GM12878 (cell line): Measurements from ENCODE around the gene RPL21. TPM values are rescaled to one million over a fixed set of nuclear protein-coding genes. Genes with fewer than 3 reads are reported as not detected.

Experiments
- ATAC-seq: fragments of 200-7000 bp; cut with Tn5 transposase; 3 replicates; pipeline ENCODE4 v1.9.1; 2020; ENCODE audit warnings: mild to moderate bottlenecking, moderate library complexity
- BruUV-seq: library from RNA; stranded (reverse); fragments of 400-500 nt; replicated peaks from 2 replicates; lab custom pipeline; 2021; lab: Mats Ljungman, UMichigan
- CTCF ChIA-PET: fragments of 300-600 bp; sonication (Branson Sonifier 250); formaldehyde crosslinking; extraction: SDS; loops from one replicate; lab custom pipeline; 2021; ENCODE audit warnings: inconsistent platforms; lab: Yijun Ruan, JAX
- POLR2A ChIA-PET: fragments of 350-600 bp; formaldehyde crosslinking; extraction: SDS; loops from one replicate; lab custom pipeline; 2021; ENCODE audit warnings: inconsistent platforms; lab: Charles Lee
- RAD21 ChIA-PET: fragments of 300-600 bp; sonication (Branson Sonifier 250); formaldehyde crosslinking; loops from one replicate; lab custom pipeline; 2023; ENCODE audit warnings: antibody characterized with exemption; ENCODE audit not compliant: unreplicated experiment; lab: Charles Lee
- SMC1A ChIA-PET: fragments of 300-600 bp; sonication (Branson Sonifier 250); formaldehyde crosslinking; loops from one replicate; lab custom pipeline; 2023; ENCODE audit not compliant: unreplicated experiment, uncharacterized antibody; lab: Charles Lee
- DNase-seq: peaks from one replicate; pipeline ENCODE4 v3.0.0-alpha.2; 2011; ENCODE audit warnings: low read depth, low spot score
- FAIRE-seq: peaks from 3 replicates; lab custom pipeline; 2011; peaks lifted over from hg19 to GRCh38; lab: Jason Lieb, UNC
- H2AFZ ChIP-seq: 2 replicates; pipeline ENCODE4 v1.6.0; 2011; ENCODE audit warnings: low read depth, low read length, control low read depth; ENCODE audit not compliant: control insufficient read depth
- H3K27ac ChIP-seq: 2 replicates; pipeline ENCODE4 v1.5.1; 2011; ENCODE audit warnings: control low read depth; ENCODE audit not compliant: control insufficient read depth, insufficient read depth
- H3K27me3 ChIP-seq, 2 experiments: replicated peaks in 1 of 2; 2 replicates each; pipeline versions ENCODE4 v1.6.0 to v1.6.1; 2011; ENCODE audit warnings: low read length in 1 of 2; ENCODE audit not compliant: control insufficient read depth in 2 of 2, insufficient read depth in 2 of 2
- H3K36me3 ChIP-seq, 2 experiments: 2 replicates each; pipeline ENCODE4 v1.5.1; 2011; ENCODE audit warnings: low read length in 1 of 2; ENCODE audit not compliant: control insufficient read depth in 2 of 2, insufficient read depth in 2 of 2
- H3K4me1 ChIP-seq: 2 replicates; pipeline ENCODE4 v1.6.1; 2011; ENCODE audit warnings: mild to moderate bottlenecking, low read length, moderate library complexity, mixed read lengths; ENCODE audit not compliant: control insufficient read depth, insufficient read depth
- H3K4me2 ChIP-seq: 2 replicates; pipeline ENCODE4 v1.6.0; 2011; ENCODE audit warnings: control low read depth; ENCODE audit not compliant: control insufficient read depth, insufficient read depth
- H3K4me3 ChIP-seq: fragments of 200-600 bp; sonication (generic); 2 replicates; pipeline ENCODE4 v1.5.1; 2016
- H3K79me2 ChIP-seq: 2 replicates; pipeline ENCODE4 v1.6.0; 2011; ENCODE audit warnings: low read length; ENCODE audit not compliant: control insufficient read depth, insufficient read depth
- H3K9ac ChIP-seq: 2 replicates; pipeline ENCODE4 v1.8.0; 2011; ENCODE audit warnings: low read length, control low read depth, mixed read lengths; ENCODE audit not compliant: control insufficient read depth, insufficient read depth
- H3K9me3 ChIP-seq: replicated peaks from 3 replicates; pipeline ENCODE4 v1.5.1; 2011; ENCODE audit warnings: mild to moderate bottlenecking, low read length; ENCODE audit not compliant: control insufficient read depth, insufficient read depth
- H4K20me1 ChIP-seq: 2 replicates; pipeline ENCODE4 v1.6.0; 2011; ENCODE audit not compliant: control insufficient read depth, insufficient read depth
- CBX5 ChIP-seq: sonication (generic); IDR thresholded peaks from 2 replicates; pipeline ENCODE4 v1.6.1; 2016; ENCODE audit warnings: low read depth, moderate library complexity, mild to moderate bottlenecking, inconsistent platforms
- CHD4 ChIP-seq: fragments of 200-600 bp; sonication (generic); IDR thresholded peaks from 2 replicates; pipeline ENCODE4 v1.6.1; 2016; ENCODE audit warnings: mild to moderate bottlenecking
- DPF2 ChIP-seq: fragments of 450-650 bp; IDR thresholded peaks from 2 replicates; pipeline ENCODE4 v1.6.1; 2017; ENCODE audit warnings: mild to moderate bottlenecking
- FOXM1 ChIP-seq: IDR thresholded peaks from 2 replicates; pipeline ENCODE4 v1.6.1; 2012; ENCODE audit warnings: low read depth, mild to moderate bottlenecking, inconsistent platforms, low read length, moderate library complexity
- NFYA ChIP-seq: IDR thresholded peaks from 2 replicates; pipeline ENCODE4 v1.6.1; 2011; ENCODE audit warnings: low read depth, mild to moderate bottlenecking, low read length, improper control_type of control experiment, borderline replicate concordance
- NFYB ChIP-seq: IDR thresholded peaks from 2 replicates; pipeline ENCODE4 v1.6.1; 2011; ENCODE audit warnings: low read depth, mild to moderate bottlenecking, low read length, improper control_type of control experiment, moderate library complexity; ENCODE audit not compliant: insufficient read depth
- NR2F1 ChIP-seq: fragments of 450-650 bp; conservative IDR thresholded peaks from 2 replicates; pipeline ENCODE4 v1.6.1; 2017; ENCODE audit warnings: mild to moderate bottlenecking
- POLR2AphosphoS5 ChIP-seq: IDR thresholded peaks from 2 replicates; pipeline ENCODE4 v1.6.1; 2011; ENCODE audit warnings: mild to moderate bottlenecking, low read length, inconsistent platforms
- RAD21 ChIP-seq: IDR thresholded peaks from 2 replicates; pipeline ENCODE4 v1.6.1; 2011; ENCODE audit warnings: mild to moderate bottlenecking, low read depth, low read length, moderate library complexity; ENCODE audit not compliant: insufficient read depth
- SIX5 ChIP-seq: IDR thresholded peaks from 2 replicates; pipeline ENCODE4 v1.6.1; 2011; ENCODE audit warnings: mild to moderate bottlenecking, low read depth, low read length, moderate library complexity; ENCODE audit not compliant: severe bottlenecking
- SUZ12 ChIP-seq: fragments of 200-600 bp; sonication (generic); IDR thresholded peaks from one replicate; pipeline ENCODE4 v1.6.1; 2018; ENCODE audit warnings: antibody characterized with exemption, mild to moderate bottlenecking; ENCODE audit not compliant: unreplicated experiment
- WGBS: methylation state at CpG from one replicate; pipeline ENCODE4 v1.1.6; 2016; ENCODE audit warnings: low lambda C conversion rate; ENCODE audit not compliant: insufficient replicate concordance, insufficient coverage; ENCODE audit errors: missing lambda C conversion rate; 5-methylcytosine and 5-hydroxymethylcytosine counted together
- in situ Hi-C: fragments of 300-500 bp; cut with MboI; formaldehyde crosslinking; loops from 9 replicates; pipeline ENCODE4 v1.14.3; 2018; ENCODE audit warnings: mixed read lengths
- intact Hi-C: fragments of 100-400 bp; cut with micrococcal nuclease; formaldehyde crosslinking; loops from one replicate; pipeline ENCODE4 v1.14.2; 2022; ENCODE audit not compliant: unreplicated experiment
- polyA plus RNA-seq, 11 experiments: library from polyadenylated mRNA; depleted of rRNA in 4 of 11; unstranded in 6 of 11; stranded (reverse) in 5 of 11; fragments of >200 nt; fragmentation: Nextera tagmentation in 4 of 11; fragmentation: Illumina TruSeq in 1 of 11; extraction: Ambion mirVana in 4 of 11; extraction: Trizol in 1 of 11; gene quantifications; 1 replicate in 1 of 11; 2 replicates in 10 of 11; pipeline versions ENCODE4 v1.2.1 to v1.2.3, GENCODE V29; 2011 to 2016; ENCODE audit warnings: inconsistent platforms in 2 of 11, missing spikeins in 2 of 11, low read depth in 1 of 11
- small RNA-seq: library from RNA; depleted of rRNA; stranded (forward); fragments of <200 nt; gene quantifications from one replicate; pipeline ENCODE3, GENCODE V24; 2014
- total RNA-seq, 4 experiments: library from RNA; depleted of rRNA in 3 of 4; stranded (reverse); fragments of >200 nt in 3 of 4; fragmentation: Illumina TruSeq in 1 of 4; extraction: Trizol in 1 of 4; gene quantifications; 2 replicates each; pipeline versions ENCODE4 v1.2.1 to v1.2.3, GENCODE V29; 2013 to 2021
- TF ChIP-seq, protein P1 (sequence below): IDR thresholded peaks from 2 replicates; pipeline ENCODE4 v1.6.1; 2012; ENCODE audit warnings: low read length, inconsistent platforms
- TF ChIP-seq, protein P2 (sequence below): IDR thresholded peaks from 2 replicates; pipeline ENCODE4 v1.6.1; 2011; ENCODE audit warnings: borderline replicate concordance, low read depth, mild to moderate bottlenecking, moderate library complexity, low read length; ENCODE audit not compliant: insufficient read depth, poor library complexity, severe bottlenecking

RPL21 gene
- total and polyA plus RNA-seq, 10 of the 15 experiments (the other 5 are each of a cell fraction or from before 2014, with no cell fraction given) = 817 to 9,760 (median 1,698) TPM

DNA sequence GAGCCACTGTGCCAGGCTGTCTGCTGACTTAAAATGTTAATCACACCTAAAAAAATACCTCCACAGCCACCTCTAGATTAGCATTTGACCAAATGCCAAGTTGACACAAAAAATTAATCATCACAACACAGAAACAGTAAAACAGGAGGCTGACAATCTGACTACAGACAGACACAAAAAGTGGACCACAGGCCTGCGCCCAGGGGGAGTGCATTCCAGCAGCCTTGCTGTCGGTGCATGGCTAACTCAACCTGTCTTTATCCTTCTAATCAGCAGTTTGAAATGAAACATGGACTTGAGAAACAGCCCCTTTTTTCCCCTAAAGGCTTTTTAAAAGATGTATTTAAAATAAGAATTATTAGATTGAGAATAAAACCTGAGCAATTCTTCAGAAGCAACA lies 53.3 kb downstream of the RPL21 start:
- POLR2A ChIA-PET = interaction anchor here (0.6 kb wide), 1 partner anchor 42 kb away, joined by 3 read pairs; no protein-coding TSS in a partner anchor
- ATAC-seq (no peak), FAIRE-seq (no peak), DNase-seq (no peak)
- SMC1A ChIA-PET = interaction anchor here (0.8 kb wide), 1 partner anchor 30 kb away, joined by 3 read pairs; no protein-coding TSS in a partner anchor
- H3K4me2 ChIP-seq = no peak overlapping the region
- H3K9me3 ChIP-seq = no peaks in the 10 kb centered on the region
- CTCF ChIA-PET = interaction anchor here (1.0 kb wide), 1 partner anchor 320 kb away, joined by 3 read pairs; no protein-coding TSS in a partner anchor
- no TSS peak for BruUV-seq
- in situ Hi-C loops (no loop called here), intact Hi-C loops (no loop called here)
- no peak overlapping the region for H3K4me3 ChIP-seq
- no peaks in the 10 kb centered on the region for H3K36me3 ChIP-seq
- TF ChIP-seq POLR2AphosphoS5 = no peak
- no peak for TF ChIP-seq RAD21
- TF ChIP-seq SUZ12 = no peak
- no peak for TF ChIP-seq NR2F1
- TF ChIP-seq, protein P1, sequence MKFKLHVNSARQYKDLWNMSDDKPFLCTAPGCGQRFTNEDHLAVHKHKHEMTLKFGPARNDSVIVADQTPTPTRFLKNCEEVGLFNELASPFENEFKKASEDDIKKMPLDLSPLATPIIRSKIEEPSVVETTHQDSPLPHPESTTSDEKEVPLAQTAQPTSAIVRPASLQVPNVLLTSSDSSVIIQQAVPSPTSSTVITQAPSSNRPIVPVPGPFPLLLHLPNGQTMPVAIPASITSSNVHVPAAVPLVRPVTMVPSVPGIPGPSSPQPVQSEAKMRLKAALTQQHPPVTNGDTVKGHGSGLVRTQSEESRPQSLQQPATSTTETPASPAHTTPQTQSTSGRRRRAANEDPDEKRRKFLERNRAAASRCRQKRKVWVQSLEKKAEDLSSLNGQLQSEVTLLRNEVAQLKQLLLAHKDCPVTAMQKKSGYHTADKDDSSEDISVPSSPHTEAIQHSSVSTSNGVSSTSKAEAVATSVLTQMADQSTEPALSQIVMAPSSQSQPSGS = no peak
- TF ChIP-seq SIX5 = no peak
- no peak for TF ChIP-seq FOXM1
- TF ChIP-seq CBX5 = no peak
- TF ChIP-seq CHD4 = no peak
- no peak for TF ChIP-seq DPF2
- TF ChIP-seq, protein P2, sequence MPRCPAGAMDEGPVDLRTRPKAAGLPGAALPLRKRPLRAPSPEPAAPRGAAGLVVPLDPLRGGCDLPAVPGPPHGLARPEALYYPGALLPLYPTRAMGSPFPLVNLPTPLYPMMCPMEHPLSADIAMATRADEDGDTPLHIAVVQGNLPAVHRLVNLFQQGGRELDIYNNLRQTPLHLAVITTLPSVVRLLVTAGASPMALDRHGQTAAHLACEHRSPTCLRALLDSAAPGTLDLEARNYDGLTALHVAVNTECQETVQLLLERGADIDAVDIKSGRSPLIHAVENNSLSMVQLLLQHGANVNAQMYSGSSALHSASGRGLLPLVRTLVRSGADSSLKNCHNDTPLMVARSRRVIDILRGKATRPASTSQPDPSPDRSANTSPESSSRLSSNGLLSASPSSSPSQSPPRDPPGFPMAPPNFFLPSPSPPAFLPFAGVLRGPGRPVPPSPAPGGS = no peak
- no peak for TF ChIP-seq NFYB
- TF ChIP-seq NFYA = no peak
- RAD21 ChIA-PET = no interaction called here
- no peak overlapping the region for H3K27ac ChIP-seq
- no peak overlapping the region for H2AFZ ChIP-seq
- 57% methylated on average over 2 of the region's 2 CpGs for WGBS
- H3K27me3 ChIP-seq = no peaks in the 10 kb centered on the region
- no peak overlapping the region for H3K9ac ChIP-seq
- no peaks in the 10 kb centered on the region for H4K20me1 ChIP-seq
- H3K4me1 ChIP-seq = no peaks in the 10 kb centered on the region
- no peaks in the 10 kb centered on the region for H3K79me2 ChIP-seq

Small RNA genes within 50 kb of the gene (small RNA-seq; reads per million reads assigned to genes)
- gene SNORA27 = not detected
- not detected for gene SNORD102

Other genes starting within 250 kb of the RPL21 start
- gene USP12, start 79.7 kb upstream of the RPL21 start, total RNA-seq (2014; rRNA removed) = 23.6 and 25.7 TPM in 2 replicates
- 30.8 and 33.9 TPM in 2 replicates for gene USP12, start 79.7 kb upstream of the RPL21 start, total RNA-seq (2014; rRNA removed; fragmentation: Illumina TruSeq; extraction: Trizol)
- 28.4 and 30.7 TPM in 2 replicates for gene USP12, start 79.7 kb upstream of the RPL21 start, total RNA-seq (2021)
- gene USP12, start 79.7 kb upstream of the RPL21 start, polyA plus RNA-seq (2011; rRNA removed) = 25.6 and 43.0 TPM in 2 replicates
- 32.2 and 43.5 TPM in 2 replicates for gene USP12, start 79.7 kb upstream of the RPL21 start, polyA plus RNA-seq (2014; fragmentation: Illumina TruSeq; extraction: Trizol)
- 1 to 10 TPM; 3.5 to 9.1 TPM for gene USP12, start 79.7 kb upstream of the RPL21 start, polyA plus RNA-seq (2014; fragmentation: Nextera tagmentation; extraction: Ambion mirVana)
- gene USP12, start 79.7 kb upstream of the RPL21 start, polyA plus RNA-seq (2014; rRNA removed) = 21.0 and 22.6 TPM in 2 replicates
- gene USP12, start 79.7 kb upstream of the RPL21 start, polyA plus RNA-seq (2016; fragmentation: Nextera tagmentation; extraction: Ambion mirVana) = 10 to 100 TPM in 1 of 2 experiments, 1 to 10 TPM in 1; 6.4 to 29.6 TPM
- 0.85 and 1.4 TPM in 2 replicates for gene RASL11A, start 19.3 kb downstream of the RPL21 start, total RNA-seq (2014; rRNA removed)
- 0.41 and 0.45 TPM in 2 replicates for gene RASL11A, start 19.3 kb downstream of the RPL21 start, total RNA-seq (2014; rRNA removed; fragmentation: Illumina TruSeq; extraction: Trizol)
- gene RASL11A, start 19.3 kb downstream of the RPL21 start, total RNA-seq (2021) = 0.29 and 0.41 TPM in 2 replicates
- gene RASL11A, start 19.3 kb downstream of the RPL21 start, polyA plus RNA-seq (2011; rRNA removed) = 0.14 and 0.35 TPM in 2 replicates
- gene RASL11A, start 19.3 kb downstream of the RPL21 start, polyA plus RNA-seq (2014; fragmentation: Illumina TruSeq; extraction: Trizol) = 0.27 and 1.3 TPM in 2 replicates
- under 1 TPM in 1 of 2 experiments, not detected in 1; 0.04 TPM for gene RASL11A, start 19.3 kb downstream of the RPL21 start, polyA plus RNA-seq (2014; fragmentation: Nextera tagmentation; extraction: Ambion mirVana)
- gene RASL11A, start 19.3 kb downstream of the RPL21 start, polyA plus RNA-seq (2014; rRNA removed) = 0.77 and 0.91 TPM in 2 replicates
- under 1 TPM; 0.10 to 0.39 TPM for gene RASL11A, start 19.3 kb downstream of the RPL21 start, polyA plus RNA-seq (2016; fragmentation: Nextera tagmentation; extraction: Ambion mirVana)
- 232 TPM in 2 replicates for gene GTF3A, start 173.1 kb downstream of the RPL21 start, total RNA-seq (2014; rRNA removed)
- 247 and 249 TPM in 2 replicates for gene GTF3A, start 173.1 kb downstream of the RPL21 start, total RNA-seq (2014; rRNA removed; fragmentation: Illumina TruSeq; extraction: Trizol)
- gene GTF3A, start 173.1 kb downstream of the RPL21 start, total RNA-seq (2021) = 192 and 201 TPM in 2 replicates
- gene GTF3A, start 173.1 kb downstream of the RPL21 start, polyA plus RNA-seq (2011; rRNA removed) = 150 and 204 TPM in 2 replicates
- gene GTF3A, start 173.1 kb downstream of the RPL21 start, polyA plus RNA-seq (2014; fragmentation: Illumina TruSeq; extraction: Trizol) = 350 and 400 TPM in 2 replicates
- 100 to 1,000 TPM in 1 of 2 experiments, 10 to 100 TPM in 1; 74.2 to 187 TPM for gene GTF3A, start 173.1 kb downstream of the RPL21 start, polyA plus RNA-seq (2014; fragmentation: Nextera tagmentation; extraction: Ambion mirVana)
- 183 and 199 TPM in 2 replicates for gene GTF3A, start 173.1 kb downstream of the RPL21 start, polyA plus RNA-seq (2014; rRNA removed)
- 100 to 1,000 TPM; 501 to 524 TPM for gene GTF3A, start 173.1 kb downstream of the RPL21 start, polyA plus RNA-seq (2016; fragmentation: Nextera tagmentation; extraction: Ambion mirVana)
- gene MTIF3, start 199.0 kb downstream of the RPL21 start, total RNA-seq (2014; rRNA removed) = 26.0 and 47.3 TPM in 2 replicates
- gene MTIF3, start 199.0 kb downstream of the RPL21 start, total RNA-seq (2014; rRNA removed; fragmentation: Illumina TruSeq; extraction: Trizol) = 44.2 and 48.4 TPM in 2 replicates
- 22.4 and 22.5 TPM in 2 replicates for gene MTIF3, start 199.0 kb downstream of the RPL21 start, total RNA-seq (2021)
- gene MTIF3, start 199.0 kb downstream of the RPL21 start, polyA plus RNA-seq (2011; rRNA removed) = 49.1 and 70.3 TPM in 2 replicates
- 68.0 and 75.1 TPM in 2 replicates for gene MTIF3, start 199.0 kb downstream of the RPL21 start, polyA plus RNA-seq (2014; fragmentation: Illumina TruSeq; extraction: Trizol)
- gene MTIF3, start 199.0 kb downstream of the RPL21 start, polyA plus RNA-seq (2014; fragmentation: Nextera tagmentation; extraction: Ambion mirVana) = 10 to 100 TPM; 64.7 to 73.9 TPM
- 29.4 and 40.0 TPM in 2 replicates for gene MTIF3, start 199.0 kb downstream of the RPL21 start, polyA plus RNA-seq (2014; rRNA removed)
- gene MTIF3, start 199.0 kb downstream of the RPL21 start, polyA plus RNA-seq (2016; fragmentation: Nextera tagmentation; extraction: Ambion mirVana) = 10 to 100 TPM; 50.3 to 51.1 TPM